HUDEP-2 (cell line): ENCODE measurements around the gene CDC42EP2.
"Not testable (repeated sequence)": the region's sequence is repeated elsewhere in the genome, so short reads cannot be mapped to it uniquely, and the experiment has no call there.

Source experiments
- DNase-seq, 76 experiments: peaks; one replicate each; lab custom pipeline; 2025; ENCODE audit not compliant: unreplicated experiment in 76 of 76; lab: John Stamatoyannopoulos, UW

The CDC42EP2 gene

DNA sequence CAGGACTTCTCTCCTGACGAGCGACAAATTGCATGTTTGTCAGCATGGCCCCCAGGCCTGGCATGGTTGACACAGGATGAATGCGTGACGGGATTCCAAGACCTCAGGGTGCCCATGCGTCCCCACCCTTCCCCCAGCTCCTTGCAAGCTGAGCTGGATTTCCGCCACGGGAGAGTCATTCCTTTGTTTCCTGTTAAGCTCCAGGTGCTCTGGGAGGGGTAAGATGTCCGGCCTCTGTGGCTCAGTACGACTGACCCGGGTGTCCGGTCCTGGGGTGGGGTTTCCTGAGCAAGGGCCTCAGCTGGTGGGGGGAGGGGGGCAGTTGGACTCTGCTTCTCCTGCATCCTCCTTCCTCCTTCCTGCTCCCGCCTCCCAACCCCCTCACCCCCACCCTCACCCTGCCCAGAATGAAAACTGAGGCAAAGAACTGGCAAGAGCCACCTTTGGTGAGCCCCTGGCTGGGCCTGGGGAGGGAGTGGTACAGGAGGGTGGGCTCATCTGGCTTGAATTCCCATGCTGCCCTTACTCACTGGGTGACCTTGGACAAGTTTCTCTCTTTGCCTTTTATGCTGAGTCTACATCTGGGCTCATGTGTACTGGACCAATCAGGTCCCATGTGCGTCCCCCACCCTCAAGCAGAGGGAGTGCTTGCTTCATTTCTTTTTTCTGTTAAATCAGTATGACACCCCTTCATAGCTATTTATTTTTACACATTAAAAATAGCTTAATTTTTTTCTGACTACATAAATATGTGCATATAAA lies 2.5 kb downstream of the CDC42EP2 start:
- no peak for DNase-seq

GRCh38 chr11:65320386-65321075 lies 5.9 kb downstream of the CDC42EP2 start:
- DNase-seq: no peak

GRCh38 chr11:65321076-65321475 lies 6.4 kb downstream of the CDC42EP2 start:
- no peak for DNase-seq

- no peak for DNase-seq
Measured at GRCh38 chr11:65321828-65322485, 7.3 kb downstream of the CDC42EP2 start.

DNA sequence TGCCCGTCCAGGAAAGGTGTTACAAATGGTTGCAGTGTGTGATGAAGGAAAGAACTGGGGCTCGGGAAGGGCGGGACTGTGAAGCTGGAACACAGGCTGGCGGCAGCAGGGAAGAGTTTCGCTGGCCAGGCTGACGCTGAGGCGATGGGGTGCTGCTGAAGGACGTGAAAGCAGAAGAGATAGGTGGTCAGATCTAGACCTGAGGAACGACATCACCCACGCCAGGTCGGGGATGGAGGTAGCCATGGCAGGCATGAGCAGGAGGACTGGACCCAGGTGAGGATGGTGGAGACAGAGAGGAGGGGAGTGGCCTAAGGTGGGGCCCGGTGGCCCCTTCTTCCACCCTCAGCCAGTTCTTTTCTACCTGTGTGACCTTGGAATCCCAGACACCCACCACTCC lies 9.1 kb downstream of the CDC42EP2 start:
- DNase-seq: no peak

- no peak for DNase-seq
Measured at GRCh38 chr11:65325435-65325834, 10.8 kb downstream of the CDC42EP2 start.

GRCh38 chr11:65327021-65327420 lies 12.4 kb downstream of the CDC42EP2 start:
- DNase-seq: no peak

- DNase-seq: no peak
Measured at GRCh38 chr11:65329478-65329877, 14.8 kb downstream of the CDC42EP2 start.

- peak in 70 of 76 experiments; percentile 9 to 81 (median 61) for DNase-seq
Measured at GRCh38 chr11:65329944-65330403, 15.3 kb downstream of the CDC42EP2 start.

DNA sequence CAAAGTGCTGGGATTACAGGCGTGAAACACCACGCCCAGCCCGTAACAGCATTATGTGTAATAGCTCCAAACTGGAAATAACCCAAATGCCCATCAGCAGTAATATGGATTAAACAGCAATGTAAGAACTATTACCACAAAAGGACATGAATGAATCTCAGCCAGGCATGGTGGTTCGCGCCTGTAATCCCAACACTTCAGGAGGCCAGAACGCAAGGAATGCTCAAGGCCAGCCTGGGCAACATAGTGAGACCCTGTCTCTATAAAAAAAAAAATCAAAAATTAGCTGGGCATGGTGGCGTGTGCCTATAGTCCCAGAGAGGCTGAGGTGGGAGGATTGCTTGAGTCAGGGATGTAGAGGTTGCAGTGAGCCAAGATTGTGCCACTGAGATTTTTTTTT lies 15.9 kb downstream of the CDC42EP2 start:
- DNase-seq: no peak

- DNase-seq: not testable (repeated sequence)
Measured at GRCh38 chr11:65332591-65332990, 17.9 kb downstream of the CDC42EP2 start.

DNA sequence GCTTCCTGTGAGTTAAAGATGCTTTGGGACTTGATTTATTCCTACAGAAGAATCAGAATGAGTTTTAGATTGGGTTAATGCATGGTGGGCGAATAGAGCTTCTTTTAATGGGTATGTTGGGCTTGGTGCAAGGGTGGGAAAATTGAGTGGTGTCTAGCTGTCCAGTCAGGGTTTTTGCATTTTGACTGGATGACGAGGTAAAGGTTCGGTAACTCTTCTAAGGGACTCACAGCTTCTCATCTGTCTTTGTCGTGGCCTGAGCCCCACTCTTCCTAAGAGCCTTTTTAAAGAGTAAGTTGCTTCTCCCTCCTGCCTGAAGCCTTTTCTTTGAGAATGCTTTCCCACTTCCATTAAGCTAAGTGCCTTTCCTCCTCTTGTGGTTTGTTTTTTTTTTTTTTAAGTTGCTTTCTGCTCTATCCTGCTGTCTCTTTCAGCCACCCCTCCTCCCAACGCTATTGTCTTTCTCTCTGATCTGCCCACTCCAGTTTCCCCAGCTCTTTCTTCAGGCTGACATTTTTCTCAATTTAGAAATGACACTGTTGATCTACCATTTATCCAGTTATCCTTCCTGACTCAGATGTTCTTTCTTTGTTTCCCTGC lies 20.1 kb downstream of the CDC42EP2 start:
- peak in 1 of 76 experiments; percentile 6 for DNase-seq

DNA sequence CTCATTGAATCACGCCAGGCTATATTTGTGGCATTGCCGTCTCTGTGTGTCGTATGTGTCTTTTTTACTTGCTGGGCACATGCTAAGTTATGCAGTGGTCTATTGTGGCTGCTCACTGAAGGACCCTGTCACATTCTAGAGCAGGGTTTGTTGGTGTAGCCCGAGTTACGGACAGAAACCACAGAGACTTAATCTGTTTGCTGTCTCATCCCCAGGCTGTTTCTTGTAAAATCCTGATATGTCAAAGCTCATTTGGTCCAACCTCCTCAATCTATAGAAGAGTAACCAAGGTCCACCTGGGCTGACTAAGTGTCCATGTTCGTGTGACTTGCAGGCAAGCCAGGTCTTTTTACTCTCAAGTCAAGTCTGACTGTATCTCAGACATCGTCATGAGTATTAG lies 24.0 kb downstream of the CDC42EP2 start:
- no peak for DNase-seq

GRCh38 chr11:65340226-65340625 lies 25.6 kb downstream of the CDC42EP2 start:
- no peak for DNase-seq

DNA sequence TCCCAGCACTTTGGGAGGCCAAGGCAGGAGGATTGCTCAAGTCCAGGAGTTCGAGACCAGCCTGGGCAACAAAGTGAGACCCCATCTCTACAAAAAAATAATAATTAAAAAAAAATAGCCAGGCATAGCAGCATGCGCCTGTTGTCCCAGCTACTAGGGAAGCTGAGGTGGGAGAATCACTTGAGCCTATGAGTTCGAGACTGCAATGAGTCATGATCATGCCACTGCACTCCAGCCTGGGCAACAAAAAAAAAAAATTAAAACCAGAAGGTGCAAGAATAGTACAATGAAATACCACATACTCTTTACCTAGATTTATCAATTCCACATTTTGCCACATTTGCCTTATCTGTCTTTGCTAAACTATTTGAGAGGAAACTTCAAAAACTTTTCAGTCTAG lies 27.2 kb downstream of the CDC42EP2 start:
- DNase-seq: no peak

DNA sequence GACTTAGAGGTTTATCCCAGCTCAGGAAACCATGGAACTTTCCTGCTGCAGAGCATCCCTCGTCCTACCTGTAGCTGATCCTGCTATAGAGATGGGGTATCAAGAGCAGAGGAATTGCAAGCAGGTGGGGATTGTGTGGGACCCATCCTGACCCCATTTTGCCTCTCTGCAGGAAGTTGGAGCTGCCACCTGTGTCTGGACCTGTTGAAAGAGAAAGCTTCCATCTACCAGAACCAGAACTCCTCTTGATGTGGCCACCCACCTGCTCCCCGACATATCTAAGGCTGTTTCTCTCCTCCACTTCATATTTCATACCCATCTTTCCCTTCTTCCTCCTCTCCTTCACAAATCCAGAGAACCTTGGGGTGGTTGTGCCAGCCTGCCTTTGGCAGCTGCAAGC lies 36.8 kb downstream of the CDC42EP2 start:
- no peak for DNase-seq

- no peak for DNase-seq
Measured at GRCh38 chr11:65352783-65353182, 38.1 kb downstream of the CDC42EP2 start.

GRCh38 chr11:65353376-65353775 lies 38.7 kb downstream of the CDC42EP2 start:
- DNase-seq: no peak

DNA sequence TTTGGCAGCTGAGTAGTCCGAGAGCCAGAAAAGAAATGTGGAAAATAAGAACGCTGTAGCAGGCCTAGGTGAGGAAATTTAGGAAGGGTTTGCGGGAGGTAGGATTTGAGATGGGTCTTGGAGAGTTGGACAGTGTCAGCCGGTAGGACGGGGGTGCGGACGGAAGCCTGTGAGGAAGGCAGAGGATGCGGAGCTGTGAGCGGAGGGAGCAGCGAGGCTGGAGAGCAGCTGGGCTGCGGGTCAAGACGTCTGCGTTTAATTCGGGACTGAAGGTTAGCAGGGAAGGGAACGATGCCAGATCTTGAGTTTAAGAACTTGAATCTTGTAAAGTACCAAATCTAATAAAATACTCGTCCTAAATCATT lies 39.2 kb downstream of the CDC42EP2 start:
- DNase-seq: no peak

DNA sequence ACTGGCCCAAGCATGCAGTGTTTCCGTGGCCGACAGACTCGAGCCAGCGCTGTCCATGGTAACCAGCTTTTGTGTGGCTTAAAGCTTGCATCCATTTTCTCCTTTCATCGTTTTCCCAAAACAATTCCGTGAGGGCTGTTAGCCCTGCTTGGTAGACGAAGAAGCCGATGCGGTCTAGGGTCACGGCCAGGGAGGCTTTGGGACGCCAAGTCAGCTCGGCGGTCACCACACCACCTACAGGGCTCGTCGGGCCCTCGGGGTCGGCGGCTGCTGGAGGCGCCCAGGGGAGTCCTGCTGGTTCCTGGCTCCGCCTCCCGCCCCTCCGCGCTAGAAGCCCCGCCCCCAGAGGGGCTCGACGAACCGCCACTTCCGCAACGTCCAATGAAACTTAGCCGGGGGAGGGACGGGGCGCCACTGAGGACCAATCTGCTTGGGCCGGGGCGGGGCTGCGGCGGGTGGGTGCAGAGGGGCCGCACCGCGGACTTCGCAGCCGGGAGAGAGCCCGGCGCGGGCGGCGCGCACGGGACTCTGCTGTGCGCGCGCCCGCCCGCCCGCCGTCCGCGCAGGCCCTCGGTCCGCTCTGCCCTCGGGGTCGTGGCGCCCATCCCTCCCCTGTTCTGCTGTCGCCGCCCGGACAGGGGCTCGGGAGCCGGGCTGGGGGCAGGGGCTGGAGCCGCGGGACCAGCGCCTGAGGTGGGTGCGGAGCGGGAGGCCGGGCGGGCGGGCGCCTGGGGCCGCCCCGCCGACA lies 39.8 kb downstream of the CDC42EP2 start, which contains the start of gene TIGD3:
Gene TIGD3, plus strand, starts transcription at position 487 of the 748 bp plus-strand sequence. CDS start 1,058 bp downstream, outside the sequence.
- DNase-seq: peak in 73 of 76 experiments; percentile 38 to 98 (median 93)
